ENCODE results near the gene IFT122.
"Not testable (repeated sequence)": the region's sequence is repeated elsewhere in the genome, so short reads cannot be mapped to it uniquely, and the experiment has no call there.

IFT122 gene

DNA sequence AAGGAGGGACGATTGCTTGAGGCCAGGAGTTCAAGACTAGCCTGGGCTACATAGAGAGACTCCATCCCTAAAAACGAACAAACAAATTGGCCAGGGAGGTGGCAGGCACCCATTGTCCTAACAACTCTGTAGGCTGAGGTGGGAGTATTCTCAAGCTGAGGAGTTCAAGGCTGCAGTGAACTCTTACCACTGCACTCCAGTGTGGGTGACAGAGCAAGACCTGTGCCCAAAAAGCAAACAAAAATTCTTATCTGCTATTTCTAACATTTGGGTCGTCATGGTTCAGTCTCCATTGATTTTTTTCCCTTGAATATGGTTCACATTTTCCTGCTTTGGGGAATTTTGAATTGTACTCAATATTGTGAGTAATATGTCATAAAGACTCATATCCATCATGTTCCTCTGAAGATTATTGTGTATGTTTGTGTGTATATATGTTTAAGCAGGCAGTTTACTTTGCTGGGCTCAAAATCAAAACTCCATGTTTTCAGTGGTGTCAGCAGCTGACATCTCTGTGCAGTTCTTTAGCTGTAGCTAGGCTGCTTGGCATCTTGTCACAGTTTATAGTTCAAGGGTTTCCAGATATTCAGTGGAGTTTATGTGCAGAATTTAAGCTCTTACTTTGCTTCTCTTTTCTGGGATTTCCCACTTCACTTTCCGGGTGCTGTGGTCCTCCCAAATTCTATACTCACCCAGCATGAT lies 33.2 kb downstream of the IFT122 start:
- no peak for DNase-seq (ENCODE audit: low read depth in 2 of 3, low spot score in 2 of 3)

DNA sequence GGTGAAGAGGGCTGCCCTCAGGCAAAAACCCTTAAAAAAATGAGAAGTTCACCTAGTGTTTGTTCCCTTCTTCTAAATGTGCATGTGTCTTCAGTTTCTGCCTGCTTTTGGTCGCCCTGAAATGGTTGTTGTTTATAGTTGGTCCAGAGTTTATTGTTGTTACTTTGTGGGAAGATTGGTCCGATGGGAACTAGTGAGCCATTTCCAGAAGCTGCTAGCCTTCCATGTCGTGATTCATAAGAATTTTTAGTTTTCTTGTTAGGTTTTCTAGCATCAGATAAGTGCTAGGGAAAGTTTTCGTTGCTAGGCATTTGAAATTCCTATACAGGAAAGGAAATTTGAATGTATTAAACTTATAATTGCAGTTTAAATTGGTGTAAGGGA lies 33.7 kb downstream of the IFT122 start:
- DNase-seq (ENCODE audit: low read depth in 2 of 3, low spot score in 2 of 3): no peak

DNA sequence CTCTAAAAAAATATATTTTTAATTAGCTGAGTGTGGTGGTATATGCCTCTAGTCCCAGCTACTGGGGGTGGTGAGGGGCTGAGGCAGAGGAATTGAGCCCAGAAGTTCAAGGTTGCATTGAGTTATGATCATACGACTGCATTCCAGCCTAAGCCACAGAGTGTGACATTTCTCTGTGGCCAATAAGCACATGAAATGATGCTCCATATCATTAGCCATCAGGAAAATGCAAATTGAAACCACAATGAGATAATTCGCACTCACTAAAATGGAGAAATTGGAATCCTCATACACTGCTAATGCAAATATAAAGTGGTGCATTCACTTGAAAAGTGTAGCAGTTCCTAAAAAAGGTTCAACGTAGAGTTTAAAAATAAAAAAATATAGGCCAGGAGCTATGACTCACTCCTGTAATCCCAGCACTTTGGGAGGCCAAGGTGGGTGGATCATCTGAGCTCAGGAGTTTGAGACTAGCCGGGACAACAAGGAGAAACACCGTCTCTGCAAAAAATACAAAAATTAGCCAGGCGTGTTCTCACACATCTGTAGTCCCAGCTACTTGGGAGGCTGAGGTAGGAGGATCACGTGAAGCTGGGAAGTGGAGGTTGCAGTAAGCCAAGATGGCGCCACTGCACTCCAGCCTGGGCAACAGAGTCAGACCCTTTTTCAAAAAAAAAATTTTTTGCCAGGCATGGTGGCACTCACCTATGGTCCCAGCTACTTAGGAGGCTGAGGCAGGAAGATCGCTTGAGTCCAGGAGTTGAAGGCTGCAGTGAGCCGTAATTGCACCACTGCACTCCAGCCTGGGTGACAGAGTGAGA lies 35.2 kb downstream of the IFT122 start:
- no peak for DNase-seq (ENCODE audit: low read depth in 2 of 3, low spot score in 2 of 3)

DNA sequence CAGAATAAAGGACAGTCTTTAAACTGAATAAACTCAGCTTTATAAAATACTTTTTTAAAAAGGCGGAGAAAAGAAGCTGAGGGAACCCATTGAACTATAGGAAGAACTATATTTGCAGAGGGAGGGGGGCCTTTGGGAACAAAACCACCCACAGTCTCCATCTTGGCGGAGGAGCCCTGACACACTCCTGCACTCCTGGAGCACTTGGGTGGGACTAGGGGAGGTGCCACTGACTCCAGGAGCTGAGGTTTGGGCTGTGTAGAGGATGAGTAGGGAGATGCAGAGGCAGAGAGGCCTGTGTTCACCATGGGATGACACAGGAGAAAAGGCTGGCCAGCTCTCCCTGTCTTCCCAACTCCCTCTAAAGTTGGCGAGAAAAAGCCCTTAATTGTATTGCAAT lies 35.8 kb downstream of the IFT122 start:
- no peak for DNase-seq (ENCODE audit: low read depth in 2 of 3, low spot score in 2 of 3)

DNA sequence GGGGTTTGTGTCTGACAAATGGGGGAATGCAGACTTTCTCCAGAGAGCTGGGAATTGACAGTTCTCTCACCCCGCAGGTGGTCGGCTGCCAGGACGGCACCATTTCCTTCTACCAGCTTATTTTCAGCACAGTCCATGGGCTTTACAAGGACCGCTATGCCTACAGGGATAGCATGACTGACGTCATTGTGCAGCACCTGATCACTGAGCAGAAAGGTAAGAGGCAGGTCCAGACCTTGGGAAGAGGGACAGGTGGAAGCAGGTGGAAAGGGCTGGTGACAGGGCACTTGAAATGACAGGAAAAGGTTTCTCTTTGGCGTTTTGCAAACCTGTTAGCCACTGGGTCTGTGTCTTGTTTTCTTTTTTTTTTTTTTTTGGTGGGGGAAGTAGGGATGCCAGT lies 36.6 kb downstream of the IFT122 start:
- DNase-seq (ENCODE audit: low read depth in 2 of 3, low spot score in 2 of 3): no peak

- DNase-seq (ENCODE audit: low read depth in 2 of 3, low spot score in 2 of 3): not testable (repeated sequence)
These were observed 41.3 kb downstream of the IFT122 start for GRCh38 chr3:129481225-129481765.

DNA sequence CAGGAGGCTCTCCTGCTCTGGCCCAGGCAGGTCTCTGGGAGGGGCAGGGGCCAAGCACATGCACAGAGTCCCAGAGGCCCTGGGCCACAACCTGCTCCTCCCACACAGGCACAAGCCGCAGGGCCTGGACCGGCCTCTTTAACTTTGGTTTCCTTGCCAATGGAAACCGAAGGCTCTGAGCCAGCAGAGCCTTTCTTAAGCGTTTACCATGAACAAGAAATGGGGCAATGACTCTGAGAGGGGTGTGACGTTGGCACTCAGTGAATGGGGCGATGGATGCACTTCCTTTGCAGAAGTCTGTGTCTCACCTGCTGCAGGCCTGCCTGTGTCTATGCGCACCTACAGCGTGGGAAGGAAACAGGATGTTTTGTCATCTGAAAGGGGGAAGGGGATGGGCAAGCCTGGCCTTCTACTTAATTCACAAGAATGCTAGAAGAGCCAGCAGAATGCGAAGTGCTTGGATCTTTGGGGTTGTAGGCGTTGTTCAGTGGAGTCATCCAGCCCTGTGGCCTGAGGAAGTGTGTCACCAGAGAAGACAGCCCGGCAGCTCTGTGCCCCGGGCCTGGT lies 41.8 kb downstream of the IFT122 start:
- DNase-seq (ENCODE audit: low read depth in 2 of 3, low spot score in 2 of 3): no peak

- no peak for DNase-seq (ENCODE audit: low read depth in 2 of 3, low spot score in 2 of 3)
These were observed 42.7 kb downstream of the IFT122 start for GRCh38 chr3:129482721-129483120.

DNA sequence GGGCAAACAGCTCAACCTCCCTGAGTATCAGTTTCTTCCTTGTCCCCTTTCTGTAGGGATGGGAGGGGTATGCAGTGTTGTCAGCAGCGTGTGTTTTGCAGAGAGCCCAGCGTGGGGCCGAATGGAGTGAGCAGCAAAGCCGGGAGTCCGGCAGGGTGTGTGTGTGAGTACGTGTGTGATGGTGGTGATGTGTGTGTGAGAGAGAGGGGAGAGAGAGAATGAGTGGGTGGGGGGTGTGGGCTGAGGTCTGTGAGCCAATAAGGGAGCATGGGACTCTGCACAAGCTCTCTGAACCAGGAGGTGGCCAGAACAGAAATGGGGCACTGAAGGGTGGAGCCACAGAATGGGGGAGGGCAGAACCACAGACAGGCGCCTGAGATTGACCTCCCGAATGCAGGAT lies 43.8 kb downstream of the IFT122 start:
- DNase-seq (ENCODE audit: low read depth in 2 of 3, low spot score in 2 of 3): no peak

DNA sequence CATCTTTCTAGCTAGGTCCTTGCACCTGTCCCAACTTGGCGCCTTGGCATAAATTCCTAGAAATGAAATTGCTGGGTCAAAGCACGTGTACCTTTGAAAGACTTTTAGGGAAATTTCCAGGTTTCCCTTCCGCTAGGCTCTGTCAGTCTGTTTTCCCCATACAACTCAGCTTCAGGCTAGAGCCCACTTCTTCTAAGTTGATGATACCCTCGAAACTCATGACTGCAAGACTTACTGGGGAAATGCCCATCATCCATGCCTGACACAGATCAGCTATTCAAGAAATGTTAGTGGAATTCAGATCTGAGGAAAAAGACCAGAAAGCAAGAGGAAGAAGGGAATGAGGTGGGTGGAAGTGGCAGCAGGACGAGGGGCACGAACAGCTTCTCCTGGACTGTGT lies 45.1 kb downstream of the IFT122 start:
- not testable (repeated sequence) for DNase-seq (ENCODE audit: low read depth in 2 of 3, low spot score in 2 of 3)

DNA sequence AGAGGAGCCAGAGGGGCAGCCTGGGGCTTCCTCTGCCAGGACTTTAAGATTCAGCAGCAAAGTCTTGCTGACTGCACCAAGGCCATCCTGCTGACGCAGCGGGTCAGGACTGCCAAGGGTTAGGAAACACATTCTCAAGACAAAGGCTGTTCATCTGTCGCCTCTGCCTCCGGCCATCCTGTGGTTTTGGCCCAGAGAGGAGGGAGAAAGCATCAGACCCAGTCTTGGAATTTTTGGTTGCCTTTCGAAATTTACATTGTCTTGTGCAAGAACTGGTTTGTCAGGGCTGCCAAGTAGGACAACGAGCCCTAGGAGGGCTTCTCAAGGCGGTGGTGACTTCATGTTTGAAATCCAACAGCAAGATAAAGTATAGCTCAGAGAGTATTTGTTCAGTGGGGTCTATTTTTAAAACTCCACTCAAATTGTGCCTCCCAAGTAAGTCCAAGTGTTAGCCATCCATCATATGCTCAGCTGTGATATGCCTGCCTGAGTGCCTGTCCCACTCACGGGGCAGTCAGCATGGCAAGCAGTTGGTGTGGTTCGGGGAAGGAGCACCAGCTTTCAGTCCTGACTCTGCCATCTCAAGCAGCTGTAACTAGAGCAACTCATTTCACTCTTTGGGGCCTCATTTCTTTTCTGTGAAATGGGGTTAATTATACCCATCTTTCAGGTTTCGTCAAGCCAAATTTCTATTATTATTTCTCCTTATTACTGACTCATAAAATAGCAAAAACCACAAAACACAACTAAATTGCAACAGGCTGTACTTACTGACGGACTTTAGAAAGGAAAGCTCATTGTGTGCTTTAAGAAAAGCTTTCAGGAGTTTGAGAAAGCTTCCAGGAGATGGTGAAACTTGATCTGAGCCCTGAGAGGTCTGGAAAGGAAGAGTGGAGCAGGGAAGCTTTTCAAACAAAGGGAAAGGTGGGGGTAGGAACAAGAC lies 46.0 kb downstream of the IFT122 start:
- no peak for DNase-seq (ENCODE audit: low read depth in 2 of 3, low spot score in 2 of 3)

- no peak for DNase-seq (ENCODE audit: low read depth in 2 of 3, low spot score in 2 of 3)
These were observed 46.6 kb downstream of the IFT122 start for GRCh38 chr3:129486664-129487035.

DNA sequence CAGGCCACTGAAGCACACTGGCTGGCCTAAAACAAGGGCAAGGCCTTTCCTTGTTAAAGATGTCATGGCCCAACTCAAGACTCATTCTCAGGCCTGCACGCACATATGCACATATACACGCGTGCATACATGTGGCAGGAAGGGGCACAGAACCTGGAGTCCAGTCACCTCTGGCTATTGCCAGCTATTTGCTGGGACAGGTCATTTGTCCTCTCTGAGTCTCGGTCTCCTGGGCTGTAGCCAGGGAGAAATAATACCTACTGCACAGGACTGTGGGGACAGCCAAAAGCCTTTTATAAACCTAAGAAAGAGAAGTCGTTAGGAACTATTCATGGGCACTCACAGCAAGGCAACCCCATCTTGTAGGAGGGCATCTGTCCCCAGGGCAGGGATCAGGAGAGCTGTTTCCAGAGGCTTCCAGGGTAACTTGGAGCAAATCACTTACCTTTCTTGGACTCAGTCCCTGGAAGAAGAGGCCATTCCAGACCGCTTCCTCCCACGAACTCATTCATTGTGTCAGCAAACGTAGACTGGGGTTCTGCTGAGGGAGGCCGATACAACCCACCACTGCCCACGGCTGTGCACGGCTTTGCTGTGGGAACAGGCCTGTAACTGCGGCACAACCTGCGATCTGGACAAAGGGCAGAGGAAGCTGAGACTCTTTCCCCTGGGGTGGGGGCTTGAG lies 47.3 kb downstream of the IFT122 start:
- no peak for DNase-seq (ENCODE audit: low read depth in 2 of 3, low spot score in 2 of 3)

DNA sequence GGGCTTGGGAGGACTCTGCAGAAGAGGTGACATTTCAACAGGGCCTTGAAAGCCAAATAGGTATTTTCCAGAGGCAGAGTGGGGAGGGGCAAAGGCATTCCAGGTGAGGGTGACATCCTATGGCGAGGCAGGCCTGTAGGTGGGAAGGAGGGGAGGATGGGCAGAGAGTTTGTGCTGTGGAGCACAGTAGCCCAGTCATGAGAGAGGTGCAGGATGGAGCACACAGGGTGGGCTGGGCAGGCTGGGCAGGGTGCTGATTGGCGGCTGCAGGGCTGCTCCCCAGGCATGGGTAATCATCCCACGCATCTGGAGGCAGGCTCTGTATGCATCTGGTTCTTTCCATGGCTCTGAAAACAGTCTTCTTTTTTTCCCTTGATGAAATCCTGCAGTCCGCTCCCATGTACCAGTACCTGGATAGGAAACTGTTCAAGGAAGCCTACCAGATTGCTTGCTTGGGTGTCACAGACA lies 47.9 kb downstream of the IFT122 start:
- DNase-seq (ENCODE audit: low read depth in 2 of 3, low spot score in 2 of 3): not testable (repeated sequence)

DNA sequence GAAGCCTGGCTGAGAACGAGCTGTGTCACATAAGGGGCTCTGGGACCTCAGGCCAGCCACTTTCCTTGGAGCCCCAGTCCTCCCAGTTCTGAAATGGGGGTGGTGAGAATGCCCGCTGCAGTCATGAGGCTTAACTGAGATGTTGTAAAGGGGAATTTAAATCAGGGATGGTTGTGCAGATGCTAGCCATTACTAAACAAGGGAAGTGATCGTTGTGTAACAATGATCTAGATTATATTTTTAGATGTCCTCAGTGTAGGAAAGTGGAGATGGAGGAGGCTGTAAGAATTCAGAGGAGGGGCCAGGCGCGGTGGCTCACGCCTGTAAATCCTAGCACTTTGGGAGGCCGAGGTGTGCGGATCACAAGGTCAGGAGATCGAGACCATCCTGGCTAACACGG lies 49.2 kb downstream of the IFT122 start:
- not testable (repeated sequence) for DNase-seq (ENCODE audit: low read depth in 2 of 3, low spot score in 2 of 3)

GRCh38 chr3:129490273-129490675 lies 50.2 kb downstream of the IFT122 start:
- peak; percentile 5 to 27 (median 12) for DNase-seq (ENCODE audit: low read depth in 2 of 3, low spot score in 2 of 3)

GRCh38 chr3:129491077-129491476 lies 51.1 kb downstream of the IFT122 start:
- DNase-seq (ENCODE audit: low read depth in 2 of 3, low spot score in 2 of 3): not testable (repeated sequence)

DNA sequence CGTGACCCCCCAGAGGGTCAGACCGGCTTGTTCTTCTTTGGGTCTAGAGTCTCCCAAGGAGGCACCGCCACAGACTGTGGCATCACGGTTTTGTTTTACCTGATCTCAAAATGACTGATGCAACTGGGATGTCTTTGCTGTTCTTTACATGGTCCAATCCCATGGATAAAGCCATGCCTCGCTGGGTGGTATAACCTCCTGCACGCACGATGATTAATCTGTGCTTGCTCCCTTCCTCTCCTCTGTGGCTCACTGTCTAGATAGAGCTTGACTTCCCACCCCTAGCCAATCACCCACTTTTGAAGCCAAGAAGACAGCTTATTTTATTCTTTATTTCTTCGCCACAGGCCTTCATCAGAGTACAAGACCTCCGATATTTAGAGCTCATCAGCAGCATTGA lies 51.8 kb downstream of the IFT122 start:
- DNase-seq (ENCODE audit: low read depth in 2 of 3, low spot score in 2 of 3): no peak

DNA sequence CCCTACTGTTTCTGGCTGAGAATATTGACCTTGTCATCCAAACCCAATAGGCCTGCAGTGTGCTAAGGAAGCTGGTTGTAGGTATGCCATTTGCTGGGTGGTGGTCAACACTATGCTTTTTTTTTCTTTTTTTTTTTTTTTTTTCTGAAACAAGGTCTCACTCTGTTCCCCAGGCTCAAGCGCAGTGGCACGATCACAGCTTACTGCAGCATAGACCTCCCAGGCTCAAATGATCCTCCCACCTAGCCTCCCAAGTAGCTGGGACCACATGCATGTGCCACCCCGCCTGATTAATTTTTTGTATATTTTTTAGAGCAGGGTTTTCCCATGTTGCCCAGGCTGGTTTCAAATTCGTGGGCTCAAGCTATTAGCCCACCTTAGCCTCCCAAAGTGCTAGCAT lies 52.7 kb downstream of the IFT122 start:
- DNase-seq (ENCODE audit: low read depth in 2 of 3, low spot score in 2 of 3): no peak

GRCh38 chr3:129493206-129493605 lies 53.2 kb downstream of the IFT122 start:
- DNase-seq (ENCODE audit: low read depth in 2 of 3, low spot score in 2 of 3): no peak
